ENCODE measurements around the gene CNGA2.
"Not testable (repeated sequence)": the region's sequence is repeated elsewhere in the genome, so short reads cannot be mapped to it uniquely, and the experiment has no call there.

Gene CNGA2

GRCh38 chrX:151734446-151734845 lies at the start of gene CNGA2:
TSS of gene CNGA2 (plus strand) at chrX:151734746. CDS start at chrX:151738484, 3,738 bp downstream.
- no peak for DNase-seq

- DNase-seq: no peak
These were observed 46.9 kb upstream of the CNGA2 start for GRCh38 chrX:151687635-151688034.

- DNase-seq: no peak
These were observed 45.9 kb upstream of the CNGA2 start for GRCh38 chrX:151688695-151689094.

GRCh38 chrX:151692825-151693224 lies 41.7 kb upstream of the CNGA2 start:
- no peak for DNase-seq

GRCh38 chrX:151694121-151694520 lies 40.4 kb upstream of the CNGA2 start:
- DNase-seq: no peak

- no peak for DNase-seq
These were observed 39.6 kb upstream of the CNGA2 start, which contains the start of gene PRRG3 for GRCh38 chrX:151694661-151695582. TSS of gene PRRG3 (plus strand) at chrX:151695458. CDS start at chrX:151698815, 3,357 bp downstream.

- no peak for DNase-seq
These were observed 38.8 kb upstream of the CNGA2 start for GRCh38 chrX:151695583-151696340.

- DNase-seq: not testable (repeated sequence)
These were observed 37.5 kb upstream of the CNGA2 start for GRCh38 chrX:151697082-151697481.

GRCh38 chrX:151697522-151697921 lies 37.0 kb upstream of the CNGA2 start:
- DNase-seq: no peak

GRCh38 chrX:151698485-151698884 lies 36.1 kb upstream of the CNGA2 start:
- DNase-seq: no peak

- DNase-seq: no peak
These were observed 34.8 kb upstream of the CNGA2 start for GRCh38 chrX:151699746-151700145.

GRCh38 chrX:151700581-151700980 lies 34.0 kb upstream of the CNGA2 start:
- DNase-seq: no peak

- DNase-seq: no peak
These were observed 33.5 kb upstream of the CNGA2 start for GRCh38 chrX:151701071-151701470.

GRCh38 chrX:151701531-151701930 lies 33.0 kb upstream of the CNGA2 start:
- DNase-seq: no peak

- no peak for DNase-seq
These were observed 32.4 kb upstream of the CNGA2 start for GRCh38 chrX:151702026-151702714.

- no peak for DNase-seq
These were observed 31.7 kb upstream of the CNGA2 start for GRCh38 chrX:151702741-151703340.

- DNase-seq: no peak
These were observed 31.1 kb upstream of the CNGA2 start for GRCh38 chrX:151703487-151703886.

GRCh38 chrX:151704041-151704663 lies 30.4 kb upstream of the CNGA2 start:
- no peak for DNase-seq

GRCh38 chrX:151708821-151709220 lies 25.7 kb upstream of the CNGA2 start:
- DNase-seq: no peak

GRCh38 chrX:151710457-151710856 lies 24.1 kb upstream of the CNGA2 start:
- no peak for DNase-seq

- no peak for DNase-seq
These were observed 23.4 kb upstream of the CNGA2 start for GRCh38 chrX:151711154-151711553.

- DNase-seq: no peak
These were observed 22.8 kb upstream of the CNGA2 start for GRCh38 chrX:151711787-151712186.
